Measurements from ENCODE around the gene HUWE1.
A peak's percentile ranks its signal among the peaks of the same experiment; 100 is the strongest.
"Not testable (repeated sequence)": the region's sequence is repeated elsewhere in the genome, so short reads cannot be mapped to it uniquely, and the experiment has no call there.

HUWE1 gene, protein sequence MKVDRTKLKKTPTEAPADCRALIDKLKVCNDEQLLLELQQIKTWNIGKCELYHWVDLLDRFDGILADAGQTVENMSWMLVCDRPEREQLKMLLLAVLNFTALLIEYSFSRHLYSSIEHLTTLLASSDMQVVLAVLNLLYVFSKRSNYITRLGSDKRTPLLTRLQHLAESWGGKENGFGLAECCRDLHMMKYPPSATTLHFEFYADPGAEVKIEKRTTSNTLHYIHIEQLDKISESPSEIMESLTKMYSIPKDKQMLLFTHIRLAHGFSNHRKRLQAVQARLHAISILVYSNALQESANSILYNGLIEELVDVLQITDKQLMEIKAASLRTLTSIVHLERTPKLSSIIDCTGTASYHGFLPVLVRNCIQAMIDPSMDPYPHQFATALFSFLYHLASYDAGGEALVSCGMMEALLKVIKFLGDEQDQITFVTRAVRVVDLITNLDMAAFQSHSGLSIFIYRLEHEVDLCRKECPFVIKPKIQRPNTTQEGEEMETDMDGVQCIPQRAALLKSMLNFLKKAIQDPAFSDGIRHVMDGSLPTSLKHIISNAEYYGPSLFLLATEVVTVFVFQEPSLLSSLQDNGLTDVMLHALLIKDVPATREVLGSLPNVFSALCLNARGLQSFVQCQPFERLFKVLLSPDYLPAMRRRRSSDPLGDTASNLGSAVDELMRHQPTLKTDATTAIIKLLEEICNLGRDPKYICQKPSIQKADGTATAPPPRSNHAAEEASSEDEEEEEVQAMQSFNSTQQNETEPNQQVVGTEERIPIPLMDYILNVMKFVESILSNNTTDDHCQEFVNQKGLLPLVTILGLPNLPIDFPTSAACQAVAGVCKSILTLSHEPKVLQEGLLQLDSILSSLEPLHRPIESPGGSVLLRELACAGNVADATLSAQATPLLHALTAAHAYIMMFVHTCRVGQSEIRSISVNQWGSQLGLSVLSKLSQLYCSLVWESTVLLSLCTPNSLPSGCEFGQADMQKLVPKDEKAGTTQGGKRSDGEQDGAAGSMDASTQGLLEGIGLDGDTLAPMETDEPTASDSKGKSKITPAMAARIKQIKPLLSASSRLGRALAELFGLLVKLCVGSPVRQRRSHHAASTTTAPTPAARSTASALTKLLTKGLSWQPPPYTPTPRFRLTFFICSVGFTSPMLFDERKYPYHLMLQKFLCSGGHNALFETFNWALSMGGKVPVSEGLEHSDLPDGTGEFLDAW (N-terminal part only)

GRCh38 chrX:53686151-53686885 is at the start of gene HUWE1:
TSS of gene HUWE1 (minus strand) at chrX:53686719. CDS start at chrX:53654107, 32,612 bp downstream.
- DNase-seq: peak; percentile 89

DNA sequence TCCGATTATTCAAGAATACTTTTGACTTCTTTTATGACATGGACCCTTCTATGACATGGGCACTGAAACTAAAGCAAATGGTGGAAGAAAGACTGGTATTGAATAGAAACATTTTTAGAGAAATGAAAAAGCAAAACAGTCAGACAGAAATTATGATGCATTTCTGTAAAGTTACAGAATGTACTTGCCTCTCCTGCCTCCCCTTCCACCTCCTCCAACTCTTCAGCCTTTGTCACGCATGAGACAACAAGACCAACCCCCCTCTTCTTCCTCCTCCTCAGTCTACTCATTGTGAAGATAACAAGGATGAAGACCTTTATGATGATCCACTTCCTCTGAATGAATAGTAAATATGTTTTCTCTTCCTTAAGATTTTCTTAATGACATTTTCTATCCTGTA is 46.3 kb upstream of the HUWE1 start:
- no peak for DNase-seq

DNA sequence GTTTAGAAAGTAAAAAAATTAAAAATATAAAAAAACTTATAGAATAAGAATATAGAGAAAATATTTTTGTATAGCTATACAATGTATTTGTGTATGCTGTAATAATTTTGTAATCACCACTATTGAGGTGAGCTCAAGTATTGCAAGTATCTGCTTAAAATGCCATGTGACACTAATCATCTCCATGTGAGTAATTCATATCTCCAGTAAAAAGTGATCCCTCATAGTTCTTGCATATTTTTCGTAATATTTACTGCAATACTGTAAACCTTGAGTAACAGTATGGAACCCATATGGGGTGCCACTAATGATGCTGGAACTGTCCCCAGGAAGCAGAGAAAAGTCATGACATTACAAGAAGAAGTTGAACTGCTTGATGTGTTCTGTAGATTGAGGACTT is 43.2 kb upstream of the HUWE1 start:
- DNase-seq: no peak

GRCh38 chrX:53728506-53728905 is 42.0 kb upstream of the HUWE1 start:
- DNase-seq: no peak

DNA sequence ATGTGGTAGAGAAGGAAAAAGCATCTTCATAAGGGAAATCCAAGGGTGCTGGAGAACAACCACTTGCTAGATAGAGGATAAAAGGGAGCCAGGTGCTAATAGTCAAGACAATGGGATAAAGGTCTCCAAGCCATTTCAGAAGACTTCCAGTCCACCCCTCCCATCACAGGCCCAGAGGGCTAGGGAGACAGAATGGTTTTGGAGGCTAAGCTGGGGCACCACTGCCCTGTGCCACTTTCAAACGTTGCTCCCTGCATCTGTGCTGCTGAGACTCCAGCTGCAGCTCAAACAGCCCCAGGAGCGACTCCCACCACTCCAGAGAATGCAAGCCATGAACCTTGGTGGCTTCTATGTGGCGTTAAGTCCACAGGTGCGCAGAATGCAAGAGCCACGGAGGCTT is 38.4 kb upstream of the HUWE1 start:
- DNase-seq: no peak

GRCh38 chrX:53723381-53723780 is 36.9 kb upstream of the HUWE1 start:
- DNase-seq: no peak

DNA sequence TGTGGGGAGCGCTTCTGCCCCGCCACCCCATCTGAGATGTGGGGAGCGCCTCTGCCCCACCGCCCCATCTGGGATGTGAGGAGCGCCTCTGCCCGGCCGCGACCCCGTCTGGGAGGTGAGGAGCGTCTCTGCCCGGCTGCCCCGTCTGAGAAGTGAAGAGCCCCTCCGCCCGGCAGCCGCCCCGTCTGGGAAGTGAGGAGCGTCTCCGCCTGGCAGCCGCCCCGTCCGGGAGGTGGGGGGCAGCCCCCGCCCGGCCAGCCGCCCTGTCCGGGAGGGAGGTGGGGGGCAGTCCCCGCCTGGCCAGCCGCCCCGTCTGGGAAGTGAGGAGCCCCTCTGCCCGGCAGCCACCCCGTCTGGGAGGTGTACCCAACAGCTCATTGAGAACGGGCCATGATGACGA is 35.1 kb upstream of the HUWE1 start:
- DNase-seq: not testable (repeated sequence)

- DNase-seq: not testable (repeated sequence)
Measured at GRCh38 chrX:53719666-53720065, 33.1 kb upstream of the HUWE1 start.

DNA sequence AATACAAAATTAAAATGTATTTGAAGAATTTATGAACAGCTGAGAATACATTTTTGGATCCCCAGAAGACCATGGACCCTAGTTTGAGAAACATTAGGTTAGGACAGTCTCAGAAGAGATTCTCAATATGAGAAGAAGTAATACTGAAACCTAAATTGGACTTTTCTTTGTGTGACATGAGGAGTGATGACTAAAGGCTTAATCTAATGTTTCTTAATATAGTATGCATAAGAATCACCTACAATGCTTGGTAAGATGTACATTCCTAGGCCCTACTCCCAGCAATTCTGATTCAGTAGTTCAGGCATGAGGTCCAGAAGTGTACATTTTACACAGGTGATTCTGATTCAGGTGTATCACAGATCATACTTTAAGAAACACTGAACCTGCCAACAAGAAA is 31.6 kb upstream of the HUWE1 start:
- no peak for DNase-seq

- DNase-seq: no peak
Measured at GRCh38 chrX:53717205-53717604, 30.7 kb upstream of the HUWE1 start.

DNA sequence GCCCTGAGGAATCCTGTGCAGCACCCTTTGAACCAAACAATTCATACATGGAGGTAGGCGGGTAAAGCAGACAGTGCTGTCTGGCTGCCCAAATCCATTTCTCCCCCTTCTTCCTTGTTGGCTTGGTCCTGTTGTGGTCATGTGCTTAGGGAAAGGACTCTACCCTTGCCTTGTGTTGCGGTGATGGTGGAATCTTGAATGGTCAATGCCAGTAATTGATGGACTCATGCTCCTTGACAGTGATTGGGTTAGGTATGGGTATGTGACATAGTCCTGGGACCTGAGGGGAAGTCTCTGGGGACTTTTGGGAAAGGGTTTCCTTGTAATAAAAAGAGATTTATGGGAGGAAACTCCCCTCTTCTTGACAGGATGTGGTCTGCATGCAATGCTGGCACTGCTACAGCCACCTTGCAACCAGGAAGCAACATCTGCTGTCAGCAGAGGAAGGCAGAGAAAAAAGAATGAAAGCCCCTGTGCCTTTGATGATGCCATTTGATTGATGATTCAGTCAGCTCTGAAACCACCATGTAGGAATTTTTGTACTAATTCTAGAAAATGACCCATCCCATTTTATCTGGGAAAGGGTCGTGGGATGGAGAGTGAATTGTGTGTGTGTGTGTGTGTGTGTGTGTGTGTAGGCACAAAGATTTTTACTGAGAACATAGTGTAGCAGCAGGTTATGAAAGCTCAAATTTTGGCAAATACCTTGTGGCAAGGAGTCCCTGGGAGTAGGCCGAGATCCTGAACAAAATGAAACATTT is 30.0 kb upstream of the HUWE1 start:
- DNase-seq: peak; percentile 58

DNA sequence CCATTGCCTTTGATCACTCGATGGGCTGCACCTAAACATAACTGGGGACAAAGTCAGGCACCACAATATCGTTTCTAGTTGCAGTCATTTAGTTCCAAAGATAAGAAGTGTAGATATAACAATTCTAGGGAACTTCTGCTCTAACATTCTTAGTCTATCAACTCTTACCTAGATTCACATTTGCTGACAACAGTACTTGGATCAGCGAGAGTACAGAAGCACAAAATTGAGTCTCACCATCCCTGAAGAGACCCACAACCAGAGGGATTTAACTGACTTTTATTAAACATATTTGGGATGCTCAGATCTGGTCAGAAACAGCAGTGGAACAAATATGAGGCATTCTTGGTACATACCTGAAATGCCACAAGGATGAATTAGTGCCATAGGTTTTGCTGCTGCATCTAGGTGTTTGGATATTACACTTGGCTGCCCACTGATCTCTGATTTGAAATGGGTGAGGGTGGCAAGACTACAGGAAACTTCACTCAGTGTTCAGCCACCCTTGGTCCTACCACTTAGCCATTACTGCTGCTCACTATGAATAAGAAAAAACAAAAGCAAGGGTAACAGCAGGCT is 28.9 kb upstream of the HUWE1 start:
- no peak for DNase-seq

DNA sequence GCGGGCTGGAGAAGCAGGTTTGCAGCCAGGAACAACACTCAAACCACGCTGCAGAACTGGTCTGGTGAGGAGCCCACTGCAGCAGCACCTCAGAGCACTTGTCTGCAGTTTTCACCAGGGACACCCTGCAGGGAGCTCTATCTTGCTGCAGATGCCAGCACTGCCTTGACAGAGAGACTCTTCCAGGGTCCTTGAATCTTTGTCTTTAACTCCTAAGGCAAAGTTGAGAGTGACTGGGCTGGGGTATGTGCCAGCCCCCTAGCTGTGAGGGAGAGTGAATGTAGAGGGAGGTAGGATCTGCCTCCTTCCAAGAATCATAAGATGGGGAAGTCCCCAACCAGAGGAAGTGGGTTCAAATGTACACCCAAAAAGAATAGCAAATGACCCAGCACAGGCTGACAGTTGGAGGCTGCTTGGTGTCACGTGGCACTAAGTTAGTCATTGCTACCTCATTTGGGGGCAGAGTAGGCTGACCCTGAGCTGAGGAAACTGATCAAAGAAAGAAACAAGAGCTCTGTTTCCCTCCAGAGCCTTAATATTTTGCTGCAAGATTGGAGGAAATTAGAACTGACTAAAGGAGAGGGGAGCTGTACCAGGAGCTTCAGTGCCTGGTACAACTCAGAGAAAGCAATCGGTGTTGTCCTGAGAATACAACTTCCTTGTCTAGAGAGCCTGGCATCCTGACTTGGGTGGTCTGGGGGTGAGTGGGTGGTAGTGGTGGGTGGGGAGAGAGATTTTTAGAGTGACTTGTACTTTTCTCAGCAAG is 28.2 kb upstream of the HUWE1 start:
- peak; percentile 69 for DNase-seq

GRCh38 chrX:53713987-53714579 is 27.6 kb upstream of the HUWE1 start:
- no peak for DNase-seq

DNA sequence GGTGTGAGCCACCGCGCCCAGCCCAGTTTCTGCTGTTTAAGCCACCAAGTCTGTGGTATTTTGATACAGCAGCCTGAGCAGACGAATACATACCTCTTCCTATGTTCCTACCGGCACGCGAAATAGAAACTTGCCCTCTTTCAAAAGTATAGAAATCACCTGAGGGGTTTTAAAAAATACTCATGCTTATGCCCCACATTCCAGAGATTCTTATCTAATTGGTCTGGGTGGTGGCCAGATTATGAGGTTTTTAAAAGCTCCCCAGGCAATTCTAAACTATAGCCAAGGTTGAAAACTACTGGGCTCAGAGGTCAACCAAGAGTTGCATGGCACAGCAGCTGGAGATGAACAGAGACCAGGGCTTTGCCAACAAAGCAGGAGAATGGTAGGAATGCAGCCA is 24.9 kb upstream of the HUWE1 start:
- DNase-seq: no peak

DNA sequence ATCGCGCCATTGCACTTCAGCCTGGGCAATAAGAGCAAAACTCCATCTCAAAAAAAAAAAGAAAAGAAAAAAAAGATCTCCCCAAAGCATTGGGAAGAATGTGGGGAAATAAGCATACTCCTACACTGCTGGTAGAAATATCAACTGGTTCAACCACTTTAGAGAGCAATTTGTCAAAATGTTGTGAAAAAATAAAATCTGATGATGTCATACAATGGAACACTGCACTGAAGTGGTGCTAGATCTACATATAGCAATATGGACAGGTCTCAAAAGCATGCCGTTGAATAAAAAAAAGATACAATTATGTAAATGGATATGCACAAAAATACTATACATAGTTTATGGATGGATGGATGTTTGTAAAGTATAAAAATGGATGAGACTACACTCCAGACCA is 18.3 kb upstream of the HUWE1 start:
- no peak for DNase-seq

- no peak for DNase-seq
Measured at GRCh38 chrX:53704294-53704693, 17.8 kb upstream of the HUWE1 start.

GRCh38 chrX:53695946-53696549 is 9.5 kb upstream of the HUWE1 start:
- no peak for DNase-seq

GRCh38 chrX:53694642-53695041 is 8.1 kb upstream of the HUWE1 start:
- no peak for DNase-seq

DNA sequence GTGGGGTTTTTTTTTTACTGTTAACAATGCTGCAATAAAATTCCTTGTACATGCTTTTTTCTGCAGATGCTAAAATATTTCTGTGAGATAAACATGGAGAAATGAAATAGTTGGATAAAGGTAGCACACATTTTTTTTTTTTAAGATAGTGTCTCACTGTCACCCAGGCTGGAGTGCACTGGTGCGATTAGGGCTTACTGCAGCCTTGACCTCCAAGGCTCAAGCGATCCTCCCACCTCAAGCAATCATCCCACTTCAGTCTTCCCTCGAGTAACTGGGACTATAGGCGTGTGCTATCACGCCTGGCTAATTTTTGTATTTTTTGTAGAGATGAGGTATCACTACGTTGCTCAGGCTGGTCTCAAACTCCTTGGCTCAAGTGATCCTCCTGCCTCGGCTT is 1.8 kb upstream of the HUWE1 start:
- no peak for DNase-seq
